C4-2B (cell line): Measurements from ENCODE around the gene DDIT3.

ENCODE experiments used
- H3K27ac ChIP-seq: fragments of 450-650 bp; 2 replicates; pipeline ENCODE4 v1.5.1; 2017
- CTCF ChIP-seq: fragments of 450-650 bp; conservative IDR thresholded peaks from 2 replicates; pipeline ENCODE4 v1.5.1; 2017; ENCODE audit warnings: mild to moderate bottlenecking
- ZFX ChIP-seq: fragments of 450-650 bp; IDR thresholded peaks from 2 replicates; pipeline ENCODE4 v1.6.1; 2017

The DDIT3 gene

GRCh38 chr12:57523706-57524614, 3.6 kb upstream of the DDIT3 start:
- TF ChIP-seq CTCF (no peak), ZFX (0 out of 2 replicates have a peak, but pooled peaks have one; percentile 15)
- peak overlapping the region; percentile 88 for H3K27ac ChIP-seq

DNA sequence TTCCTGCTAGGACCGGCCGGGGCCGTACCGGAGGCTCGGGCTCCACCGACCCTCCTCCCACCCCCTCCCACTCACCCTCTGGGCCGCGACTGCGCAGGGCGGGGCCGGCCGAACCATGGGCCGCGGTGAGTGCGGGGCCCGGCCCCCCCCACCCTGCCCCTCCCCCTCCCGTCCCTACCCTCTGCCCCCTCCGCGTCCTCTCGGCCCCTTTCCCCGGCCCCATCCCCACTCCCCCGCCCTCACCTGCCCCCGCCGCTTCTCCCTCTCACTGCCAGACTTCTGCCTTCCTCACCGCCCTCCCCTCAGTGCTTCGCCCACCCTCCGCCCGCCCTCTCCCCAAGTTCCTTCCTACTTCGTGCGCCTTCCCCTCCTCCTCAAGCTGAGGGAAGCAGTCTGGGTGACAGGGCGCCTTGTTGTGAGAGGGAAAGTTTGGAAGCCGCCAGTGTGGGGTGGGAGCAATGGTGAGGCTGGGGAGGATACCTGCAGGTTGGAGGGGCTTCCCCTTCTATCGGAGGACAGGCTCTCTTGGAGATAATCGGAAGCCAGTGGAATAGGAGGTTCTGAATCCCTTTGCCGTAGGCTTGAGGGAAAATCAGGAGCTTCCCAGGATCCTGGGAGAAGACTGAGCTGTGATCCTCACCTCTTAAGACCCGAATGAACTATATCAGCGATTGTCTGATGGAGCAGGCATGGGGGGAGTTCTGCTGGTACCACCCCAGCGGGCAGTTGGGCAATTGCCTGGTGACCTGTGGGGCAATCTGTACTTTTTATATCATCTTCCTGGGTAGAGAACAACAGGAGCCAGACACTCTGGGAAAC, 2.8 kb upstream of the DDIT3 start:
- peak overlapping the region; percentile 88 for H3K27ac ChIP-seq
- TF ChIP-seq CTCF (no peak), ZFX (no peak)

DNA sequence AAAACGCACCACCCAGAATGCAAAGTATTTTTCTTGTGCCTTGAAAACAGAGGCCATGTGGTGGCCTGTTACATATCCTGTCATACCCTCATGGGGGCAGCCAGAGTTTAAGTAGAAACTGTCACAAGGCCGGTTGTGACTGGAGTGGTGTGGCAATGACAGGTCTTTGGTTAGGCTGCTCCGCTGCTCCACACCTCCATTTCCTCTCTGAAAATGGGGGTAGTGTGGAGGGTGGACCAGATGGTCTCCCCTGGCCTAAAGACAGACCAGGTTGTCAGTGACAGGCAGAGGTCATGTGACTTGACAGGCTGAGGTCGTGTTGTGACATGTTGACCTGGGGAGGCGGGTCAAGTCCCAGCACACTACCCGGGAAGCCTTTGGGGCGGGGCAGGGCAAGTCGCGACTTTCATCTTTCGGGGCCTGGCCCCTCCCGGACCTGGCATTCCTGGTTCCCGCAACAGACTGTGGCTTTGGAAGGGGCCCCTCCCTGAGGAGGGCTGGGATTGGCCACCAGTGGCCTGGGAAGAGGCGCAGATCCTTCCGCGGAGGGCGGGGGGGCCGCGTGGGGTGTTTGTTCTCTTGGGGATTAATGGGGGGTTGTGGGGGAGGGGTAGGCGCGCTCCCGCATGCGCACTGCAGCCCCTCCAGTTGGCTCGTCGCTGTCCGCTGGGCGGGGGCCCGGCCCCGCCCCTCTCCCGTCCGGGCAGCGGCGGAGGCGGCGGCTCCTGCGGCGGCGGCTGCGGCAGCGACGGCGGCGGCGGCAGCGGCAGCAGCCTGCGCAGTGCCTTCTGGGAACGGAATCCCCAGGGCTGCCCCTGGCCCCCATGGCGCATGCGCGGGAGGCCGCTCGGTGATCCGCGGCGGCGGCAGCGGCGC, 1.9 kb upstream of the DDIT3 start, which contains the start of gene MBD6:
Gene MBD6, plus strand, starts transcription at position 814 of the 876 bp plus-strand sequence. CDS start 1,480 bp downstream, outside the sequence.
- peak within 1 kb of the TSS; percentile 88 for H3K27ac ChIP-seq
- TF ChIP-seq CTCF (no peak), ZFX (no peak)

GRCh38 chr12:57521525-57522010, 1.3 kb upstream of the DDIT3 start:
- peak overlapping the region; percentile 88 for H3K27ac ChIP-seq
- TF ChIP-seq ZFX: no peak
- no peak for TF ChIP-seq CTCF

DNA sequence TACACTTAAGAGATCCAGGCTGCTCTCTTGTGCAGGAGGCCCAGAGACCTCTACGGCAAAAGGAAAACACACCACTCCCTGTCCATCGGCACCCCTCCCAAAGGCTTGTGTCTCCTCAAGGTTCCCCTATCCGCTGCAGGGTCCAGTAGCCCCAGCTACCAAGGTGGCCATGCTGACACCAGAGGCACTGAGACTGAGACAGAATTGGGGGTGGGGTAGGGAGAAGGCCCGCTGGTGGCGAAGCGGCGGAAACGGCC, 590 bp downstream of the DDIT3 start:
- H3K27ac ChIP-seq: peak overlapping the region; percentile 88
- TF ChIP-seq CTCF (no peak), ZFX (0 out of 2 replicates have a peak, but pooled peaks have one; percentile 65)

DNA sequence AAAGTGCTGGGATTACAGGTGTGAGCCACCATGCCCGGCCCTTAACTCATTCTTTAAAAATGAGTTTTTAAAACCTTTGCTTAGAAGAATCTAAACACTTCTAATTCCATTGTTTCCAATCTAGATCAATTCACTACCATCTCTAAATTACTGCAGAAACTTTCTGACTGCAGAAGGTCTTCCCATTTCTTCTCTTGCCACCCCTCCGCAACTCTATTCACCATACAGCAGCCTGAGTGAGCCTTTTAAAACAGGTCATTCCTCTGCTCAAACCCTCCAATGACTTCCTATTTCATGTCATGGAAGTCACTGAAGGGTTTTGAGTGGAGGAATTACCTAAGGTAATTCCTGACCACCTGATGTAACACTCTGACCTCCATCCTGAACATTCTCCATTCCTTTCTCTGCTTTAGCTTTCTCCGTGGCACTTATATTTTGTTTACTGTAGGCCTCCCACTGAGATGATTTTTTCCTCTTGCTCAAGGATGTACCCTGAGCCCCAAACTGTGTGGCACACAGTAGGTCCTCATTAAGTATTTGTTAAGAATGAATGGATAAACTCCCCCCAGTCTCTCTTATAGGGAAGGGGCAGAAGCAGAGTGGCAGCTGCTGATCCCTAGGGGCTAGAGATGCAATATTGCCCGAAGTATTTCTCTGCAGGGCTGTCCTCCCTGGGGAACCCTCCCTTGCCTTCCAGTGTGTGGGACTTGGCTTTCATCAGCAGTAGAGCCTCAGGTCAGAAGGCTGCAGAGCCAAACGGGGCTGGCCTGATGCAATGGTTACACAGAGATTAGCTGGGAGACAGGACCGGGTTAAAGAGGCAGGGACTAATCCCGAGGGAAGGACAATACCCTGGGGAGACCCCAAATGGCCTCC, 1.2 kb downstream of the DDIT3 start:
- TF ChIP-seq CTCF (no peak), ZFX (no peak)
- H3K27ac ChIP-seq: peak overlapping the region; percentile 88
